Measurements from ENCODE around the gene HIVEP3.

HIVEP3 gene

GRCh38 chr1:41515131-41515678 lies 403.5 kb downstream of the HIVEP3 start:
- no peak overlapping the region for H3K4me3 ChIP-seq (ENCODE audit: low read depth, low read length)
- TF ChIP-seq POLR2A (IDR thresholded peaks at IDR 0.05; ENCODE audit: extremely low read depth, insufficient read length) (no peak), MYC (IDR thresholded peaks at IDR 0.05; ENCODE audit: low read depth, low read length) (no peak), CTCF (IDR thresholded peaks at IDR 0.05; ENCODE audit: low read depth, low read length) (no peak), MAX (IDR thresholded peaks at IDR 0.05; ENCODE audit: low read depth, low read length) (no peak)
- no peak for DNase-seq (ENCODE audit: low read depth)

- TF ChIP-seq MAX (IDR thresholded peaks at IDR 0.05; ENCODE audit: low read depth, low read length) = no peak
- no peak overlapping the region for H3K4me3 ChIP-seq (ENCODE audit: low read depth, low read length)
- DNase-seq (ENCODE audit: low read depth) = no peak
Observed at GRCh38 chr1:41514381-41514780, 404.3 kb downstream of the HIVEP3 start.

GRCh38 chr1:41513383-41513735 lies 405.4 kb downstream of the HIVEP3 start:
- DNase-seq (ENCODE audit: low read depth) = no peak
- no peak overlapping the region for H3K4me3 ChIP-seq (ENCODE audit: low read depth, low read length)
- TF ChIP-seq MYC (IDR thresholded peaks at IDR 0.05; ENCODE audit: low read depth, low read length) (no peak), CTCF (IDR thresholded peaks at IDR 0.05; ENCODE audit: low read depth, low read length) (peak; percentile 60), POLR2A (IDR thresholded peaks at IDR 0.05; ENCODE audit: extremely low read depth, insufficient read length) (no peak), MAX (IDR thresholded peaks at IDR 0.05; ENCODE audit: low read depth, low read length) (no peak)

- DNase-seq (ENCODE audit: low read depth) = no peak
- TF ChIP-seq POLR2A (IDR thresholded peaks at IDR 0.05; ENCODE audit: extremely low read depth, insufficient read length) = no peak
- TF ChIP-seq MYC (IDR thresholded peaks at IDR 0.05; ENCODE audit: low read depth, low read length) = no peak
- TF ChIP-seq MAX (IDR thresholded peaks at IDR 0.05; ENCODE audit: low read depth, low read length) = no peak
- TF ChIP-seq CTCF (IDR thresholded peaks at IDR 0.05; ENCODE audit: low read depth, low read length) = no peak
- no peak overlapping the region for H3K4me3 ChIP-seq (ENCODE audit: low read depth, low read length)
Observed at GRCh38 chr1:41512701-41513382, 405.9 kb downstream of the HIVEP3 start.

GRCh38 chr1:41511239-41511540 lies 407.5 kb downstream of the HIVEP3 start:
- DNase-seq (ENCODE audit: low read depth) = no peak
- no peak for TF ChIP-seq CTCF (IDR thresholded peaks at IDR 0.05; ENCODE audit: low read depth, low read length)
- no peak overlapping the region for H3K4me3 ChIP-seq (ENCODE audit: low read depth, low read length)

GRCh38 chr1:41510531-41511238 lies 408.0 kb downstream of the HIVEP3 start:
- DNase-seq (ENCODE audit: low read depth) = no peak
- H3K4me3 ChIP-seq (ENCODE audit: low read depth, low read length) = no peak overlapping the region
- TF ChIP-seq MYC (IDR thresholded peaks at IDR 0.05; ENCODE audit: low read depth, low read length) = no peak
- no peak for TF ChIP-seq POLR2A (IDR thresholded peaks at IDR 0.05; ENCODE audit: extremely low read depth, insufficient read length)
- no peak for TF ChIP-seq CTCF (IDR thresholded peaks at IDR 0.05; ENCODE audit: low read depth, low read length)
- TF ChIP-seq MAX (IDR thresholded peaks at IDR 0.05; ENCODE audit: low read depth, low read length) = no peak
